ENCODE data around the gene SPRR2F.
"Not testable (repeated sequence)": the region's sequence is repeated elsewhere in the genome, so short reads cannot be mapped to it uniquely, and the experiment has no call there.

SPRR2F gene

GRCh38 chr1:153113416-153113815, at the start of gene SPRR2F:
TSS of gene SPRR2F (minus strand) at chr1:153113516. CDS start at chr1:153112733, 783 bp downstream.
- DNase-seq, result no peak

- no peak for DNase-seq
These were observed 42.2 kb upstream of the SPRR2F start for GRCh38 chr1:153155541-153155940.

GRCh38 chr1:153152481-153152880, 39.2 kb upstream of the SPRR2F start:
- no peak for DNase-seq

- no peak for DNase-seq
These were observed 37.5 kb upstream of the SPRR2F start, which contains the start of gene SPRR2G for GRCh38 chr1:153150846-153151245. TSS of gene SPRR2G (minus strand) at chr1:153150890. CDS start at chr1:153150110, 780 bp downstream.

GRCh38 chr1:153141377-153141776, 28.1 kb upstream of the SPRR2F start:
- DNase-seq, result no peak

GRCh38 chr1:153140484-153140883, 27.2 kb upstream of the SPRR2F start:
- no peak for DNase-seq

- no peak for DNase-seq
These were observed 20.4 kb upstream of the SPRR2F start for GRCh38 chr1:153133743-153134142.

- DNase-seq, result no peak
These were observed 20.0 kb upstream of the SPRR2F start for GRCh38 chr1:153133267-153133666.

- DNase-seq, result not testable (repeated sequence)
These were observed 15.4 kb upstream of the SPRR2F start for GRCh38 chr1:153128688-153129087.

- no peak for DNase-seq
These were observed 14.0 kb upstream of the SPRR2F start for GRCh38 chr1:153127296-153127695.

GRCh38 chr1:153125536-153125935, 12.2 kb upstream of the SPRR2F start:
- DNase-seq, result no peak

GRCh38 chr1:153123793-153124192, 10.5 kb upstream of the SPRR2F start:
- DNase-seq, result not testable (repeated sequence)

GRCh38 chr1:153122831-153123421, 9.6 kb upstream of the SPRR2F start:
- DNase-seq, result no peak

GRCh38 chr1:153120945-153121344, 7.6 kb upstream of the SPRR2F start:
- no peak for DNase-seq

GRCh38 chr1:153119491-153119971, 6.2 kb upstream of the SPRR2F start:
- DNase-seq, result no peak

GRCh38 chr1:153115264-153115663, 1.9 kb upstream of the SPRR2F start:
- not testable (repeated sequence) for DNase-seq

- DNase-seq, result not testable (repeated sequence)
These were observed 862 bp downstream of the SPRR2F start for GRCh38 chr1:153112454-153112853.

GRCh38 chr1:153100245-153100644, 13.1 kb downstream of the SPRR2F start:
- DNase-seq, result no peak

GRCh38 chr1:153099461-153100045, 13.8 kb downstream of the SPRR2F start:
- DNase-seq, result no peak

GRCh38 chr1:153095764-153096163, 17.6 kb downstream of the SPRR2F start:
- DNase-seq, result no peak

GRCh38 chr1:153094426-153094825, 18.9 kb downstream of the SPRR2F start, which contains the start of gene SPRR2E:
TSS of gene SPRR2E (minus strand) at chr1:153094526. CDS start at chr1:153093751, 775 bp downstream.
- DNase-seq, result no peak

- DNase-seq, result no peak
These were observed 25.7 kb downstream of the SPRR2F start for GRCh38 chr1:153087652-153088051.

- no peak for DNase-seq
These were observed 31.6 kb downstream of the SPRR2F start for GRCh38 chr1:153081736-153082135.

Measured in amniotic stem cell (primary cell).